ENCODE results near the gene ARG2. TPM values are rescaled to one million over a fixed set of nuclear protein-coding genes. Genes with fewer than 3 reads are reported as not detected.

Gene ARG2
- total and polyA plus RNA-seq, 2 of the 4 experiments (the other 2 are of a cell fraction): 1.1 to 2.5 TPM

DNA sequence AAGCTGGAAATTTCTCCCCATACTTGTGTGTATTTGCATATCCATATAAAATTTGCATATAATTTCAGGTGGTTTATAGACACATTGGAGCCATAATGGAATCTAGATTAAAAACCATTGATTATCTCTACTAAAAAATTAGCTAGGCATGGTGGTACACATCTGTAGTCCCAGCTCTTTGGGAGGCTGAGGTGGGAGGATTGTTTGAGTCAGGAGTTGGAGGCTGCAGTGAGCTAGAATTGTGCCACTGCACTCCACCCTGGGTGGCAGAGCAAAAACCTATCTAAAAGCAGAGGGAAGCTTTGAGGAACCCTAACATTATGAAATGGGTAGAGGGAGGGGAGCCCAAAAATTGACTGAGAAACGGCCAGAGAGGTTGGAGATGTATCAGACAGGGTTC, 78.5 kb downstream of the ARG2 start:
- H3K4me3 ChIP-seq (ENCODE audit: insufficient read depth, low read depth, low read length): no peak overlapping the region
- dilution Hi-C loops (cut with HindIII; ENCODE audit: low sequenced_read_pairs, unreplicated experiment): no loop called here
- no peak for TF ChIP-seq RFX5 (IDR thresholded peaks at IDR 0.05; ENCODE audit: low read depth, low read length)
- TF ChIP-seq, protein P1, sequence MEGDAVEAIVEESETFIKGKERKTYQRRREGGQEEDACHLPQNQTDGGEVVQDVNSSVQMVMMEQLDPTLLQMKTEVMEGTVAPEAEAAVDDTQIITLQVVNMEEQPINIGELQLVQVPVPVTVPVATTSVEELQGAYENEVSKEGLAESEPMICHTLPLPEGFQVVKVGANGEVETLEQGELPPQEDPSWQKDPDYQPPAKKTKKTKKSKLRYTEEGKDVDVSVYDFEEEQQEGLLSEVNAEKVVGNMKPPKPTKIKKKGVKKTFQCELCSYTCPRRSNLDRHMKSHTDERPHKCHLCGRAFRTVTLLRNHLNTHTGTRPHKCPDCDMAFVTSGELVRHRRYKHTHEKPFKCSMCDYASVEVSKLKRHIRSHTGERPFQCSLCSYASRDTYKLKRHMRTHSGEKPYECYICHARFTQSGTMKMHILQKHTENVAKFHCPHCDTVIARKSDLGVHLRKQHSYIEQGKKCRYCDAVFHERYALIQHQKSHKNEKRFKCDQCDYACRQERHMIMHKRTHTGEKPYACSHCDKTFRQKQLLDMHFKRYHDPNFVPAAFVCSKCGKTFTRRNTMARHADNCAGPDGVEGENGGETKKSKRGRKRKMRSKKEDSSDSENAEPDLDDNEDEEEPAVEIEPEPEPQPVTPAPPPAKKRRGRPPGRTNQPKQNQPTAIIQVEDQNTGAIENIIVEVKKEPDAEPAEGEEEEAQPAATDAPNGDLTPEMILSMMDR (conservative IDR thresholded peaks at IDR 0.05; ENCODE audit: low read depth, low read length): no peak
- TF ChIP-seq BHLHE40 (IDR thresholded peaks at IDR 0.05; ENCODE audit: low read depth, low read length): no peak
- no peaks in the 10 kb centered on the region for H3K27me3 ChIP-seq (ENCODE audit: control insufficient read depth, insufficient read depth, low read length)
- no peak overlapping the region for H3K23ac ChIP-seq (ENCODE audit: low read depth, low read length)
- H3K27ac ChIP-seq (ENCODE audit: insufficient read depth, low read length): no peak overlapping the region
- no TSS peak for BruUV-seq (replicated peaks)
- no peak overlapping the region for H3K9ac ChIP-seq (ENCODE audit: low read depth, low read length)
- H2BK15ac ChIP-seq (ENCODE audit: low read depth, low read length): no peak overlapping the region
- no peak overlapping the region for H2AK9ac ChIP-seq (replicated peaks; ENCODE audit: low read depth, low read length, poor library complexity)
- ATAC-seq (ENCODE audit: low read depth) (no peak), DNase-seq (no peak)
- no peaks in the 10 kb centered on the region; the same call in 1 of the 2 replicates for H3K36me3 ChIP-seq (ENCODE audit: control insufficient read depth, insufficient read depth, low read length)
- no peak overlapping the region for H2BK20ac ChIP-seq (ENCODE audit: low read depth, low read length)
- CTCF ChIA-PET: no interaction called here
- WGBS, 2 experiments (ENCODE audit: extremely low coverage in 2 of 2, insufficient read length in 1 of 2): no CpG with 5 or more reads among the region's 1 CpG
- in situ Hi-C loops (cut with MboI; ENCODE audit: low sequenced_read_pairs): no loop called here
- no peak overlapping the region for H3K4me2 ChIP-seq (ENCODE audit: low read depth, low read length)
- peaks cover 4% of the 10 kb centered on the region; the same call in 1 of the 2 replicates for H4K20me1 ChIP-seq (ENCODE audit: insufficient read depth, low read length)
- H2AFZ ChIP-seq (replicated peaks; ENCODE audit: low read length, poor library complexity): no peak overlapping the region
- no peak overlapping the region for H2BK120ac ChIP-seq (ENCODE audit: low read depth, low read length)
- no peak overlapping the region for H2AK5ac ChIP-seq (ENCODE audit: low read depth, low read length)
- no peak overlapping the region for H4K8ac ChIP-seq (ENCODE audit: low read depth in 2 of 2, low read length in 2 of 2)
- peaks cover 3% of the 10 kb centered on the region for H3K4me1 ChIP-seq (ENCODE audit: control insufficient read depth, insufficient read depth, low read length)
- H3K4ac ChIP-seq (ENCODE audit: low read depth, low read length): no peak overlapping the region
- H3K9me1 ChIP-seq (ENCODE audit: insufficient read depth, low read length): peaks cover 5% of the 10 kb centered on the region; the same call in 1 of the 2 replicates
- POLR2A ChIA-PET (ENCODE audit: unreplicated experiment): no interaction called here
- H3K18ac ChIP-seq (ENCODE audit: low read depth, low read length): no peak overlapping the region
- peaks cover 5 to 16% of the 10 kb centered on the region in 2 experiments; a peak in 3 of 4 replicates for H3K79me1 ChIP-seq (ENCODE audit: low read depth in 1 of 2, low read length in 2 of 2)
- no peak overlapping the region for H2BK5ac ChIP-seq (ENCODE audit: low read depth, low read length, poor library complexity, severe bottlenecking)
- H4K5ac ChIP-seq (ENCODE audit: low read depth, low read length): no peak overlapping the region
- no peak overlapping the region for H4K91ac ChIP-seq (ENCODE audit: insufficient read depth, low read depth, low read length)
- no peaks in the 10 kb centered on the region for H3K9me3 ChIP-seq (ENCODE audit: control insufficient read depth, insufficient read depth, low read length)
- intact Hi-C loops (cut with micrococcal nuclease): no loop called here
- no peak overlapping the region for H3K14ac ChIP-seq (replicated peaks; ENCODE audit: low read depth, low read length)
- H3K56ac ChIP-seq (ENCODE audit: extremely low read depth, insufficient read depth, low read length): no peak overlapping the region

Small RNA genes within 50 kb of the gene (microRNA-seq; reads per million reads assigned to microRNA genes)
- gene AL132640.3 (ENCODE audit: insufficient read depth, insufficient read length) (not detected), gene RF00019 (ENCODE audit: insufficient read depth, insufficient read length) (not detected), gene RNA5SP386 (ENCODE audit: insufficient read depth, insufficient read length) (not detected)

Small RNA genes within 50 kb of the gene (small RNA-seq; reads per million reads assigned to genes)
- 0 reads per million in 5 experiments for gene AL132640.3
- gene RF00019: 0 reads per million in 5 experiments
- gene RNA5SP386: 0 reads per million in 5 experiments

Other genes with a start within 250 kb of the ARG2 start
- 2.2 and 2.5 TPM in 2 replicates for gene PLEK2, start 207.8 kb upstream of the ARG2 start, total RNA-seq (2012; rRNA removed)
- gene PLEK2, start 207.8 kb upstream of the ARG2 start, polyA plus RNA-seq (2012; rRNA removed): 1.5 and 1.7 TPM in 2 replicates
- gene TMEM229B, start 131.2 kb upstream of the ARG2 start, total RNA-seq (2012; rRNA removed): under 0.01 TPM in 1 of 2 replicates, not detected in the other
- 0.06 TPM in 1 of 2 replicates, not detected in the other for gene TMEM229B, start 131.2 kb upstream of the ARG2 start, polyA plus RNA-seq (2012; rRNA removed)
- under 0.01 TPM in 2 replicates for gene PLEKHH1, start 86.6 kb upstream of the ARG2 start, total RNA-seq (2012; rRNA removed)
- gene PLEKHH1, start 86.6 kb upstream of the ARG2 start, polyA plus RNA-seq (2012; rRNA removed): 0.34 and 0.37 TPM in 2 replicates
- gene PIGH, start 19.7 kb upstream of the ARG2 start, total RNA-seq (2012; rRNA removed): 6.7 and 7.9 TPM in 2 replicates
- gene PIGH, start 19.7 kb upstream of the ARG2 start, polyA plus RNA-seq (2012; rRNA removed): 13.5 and 23.1 TPM in 2 replicates
- 69.7 and 90.2 TPM in 2 replicates for gene VTI1B, start 54.7 kb downstream of the ARG2 start, total RNA-seq (2012; rRNA removed)
- 61.8 and 65.8 TPM in 2 replicates for gene VTI1B, start 54.7 kb downstream of the ARG2 start, polyA plus RNA-seq (2012; rRNA removed)
- gene RDH11, start 75.8 kb downstream of the ARG2 start, total RNA-seq (2012; rRNA removed): 109 and 149 TPM in 2 replicates
- gene RDH11, start 75.8 kb downstream of the ARG2 start, polyA plus RNA-seq (2012; rRNA removed): 71.6 and 77.3 TPM in 2 replicates
- gene RDH12, start 82.0 kb downstream of the ARG2 start, total RNA-seq (2012; rRNA removed): not detected in 2 replicates
- not detected in 2 replicates for gene RDH12, start 82.0 kb downstream of the ARG2 start, polyA plus RNA-seq (2012; rRNA removed)
- gene ZFYVE26, start 196.7 kb downstream of the ARG2 start, total RNA-seq (2012; rRNA removed): 10.3 and 11.1 TPM in 2 replicates
- 6.0 and 6.6 TPM in 2 replicates for gene ZFYVE26, start 196.7 kb downstream of the ARG2 start, polyA plus RNA-seq (2012; rRNA removed)
- gene RAD51B, start 199.9 kb downstream of the ARG2 start, total RNA-seq (2012; rRNA removed): 12.2 and 18.8 TPM in 2 replicates
- 4.9 and 5.1 TPM in 2 replicates for gene RAD51B, start 199.9 kb downstream of the ARG2 start, polyA plus RNA-seq (2012; rRNA removed)

Measured in IMR-90 (cell line).